Body of pancreas (tissue), 4 donors: ENCODE results near the gene FAM83B.

Experiments
- POLR2A ChIP-seq, 3 donors: fragments of 450-650 bp; IDR thresholded peaks; one replicate each; pipeline ENCODE4 v1.6.1; 2016; ENCODE audit warnings: antibody characterized with exemption in 3 of 3, mild to moderate bottlenecking in 2 of 3
- TF ChIP-seq, protein P1 (sequence below), 7 experiments: fragments of 450-650 bp in 4 of 7; fragments of 200-600 bp in 3 of 7; sonication (generic) in 3 of 7; IDR thresholded peaks; one replicate each; pipeline ENCODE4 v1.5.1; 2016 to 2019; ENCODE audit warnings: antibody characterized with exemption in 7 of 7

DNA sequence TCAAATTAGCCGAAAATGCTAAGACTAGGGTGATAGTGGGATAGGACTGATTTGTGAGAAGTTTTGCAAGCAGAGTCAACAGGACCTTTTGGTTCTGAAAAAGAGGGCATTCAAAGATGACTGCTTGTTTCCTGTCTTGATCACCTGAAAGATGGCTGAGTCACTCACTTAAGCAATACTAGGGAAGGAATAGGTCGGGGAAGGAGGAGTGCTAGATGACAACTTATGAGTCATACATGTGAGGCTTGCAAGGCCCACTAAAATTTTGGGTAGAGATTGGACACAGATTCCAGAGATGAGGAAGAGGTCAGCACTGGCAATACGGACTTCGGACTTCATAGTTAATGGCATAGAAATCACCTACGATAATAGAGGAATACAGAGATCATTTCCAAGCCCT lies 89.2 kb downstream of the FAM83B start:
- TF ChIP-seq, protein P1, sequence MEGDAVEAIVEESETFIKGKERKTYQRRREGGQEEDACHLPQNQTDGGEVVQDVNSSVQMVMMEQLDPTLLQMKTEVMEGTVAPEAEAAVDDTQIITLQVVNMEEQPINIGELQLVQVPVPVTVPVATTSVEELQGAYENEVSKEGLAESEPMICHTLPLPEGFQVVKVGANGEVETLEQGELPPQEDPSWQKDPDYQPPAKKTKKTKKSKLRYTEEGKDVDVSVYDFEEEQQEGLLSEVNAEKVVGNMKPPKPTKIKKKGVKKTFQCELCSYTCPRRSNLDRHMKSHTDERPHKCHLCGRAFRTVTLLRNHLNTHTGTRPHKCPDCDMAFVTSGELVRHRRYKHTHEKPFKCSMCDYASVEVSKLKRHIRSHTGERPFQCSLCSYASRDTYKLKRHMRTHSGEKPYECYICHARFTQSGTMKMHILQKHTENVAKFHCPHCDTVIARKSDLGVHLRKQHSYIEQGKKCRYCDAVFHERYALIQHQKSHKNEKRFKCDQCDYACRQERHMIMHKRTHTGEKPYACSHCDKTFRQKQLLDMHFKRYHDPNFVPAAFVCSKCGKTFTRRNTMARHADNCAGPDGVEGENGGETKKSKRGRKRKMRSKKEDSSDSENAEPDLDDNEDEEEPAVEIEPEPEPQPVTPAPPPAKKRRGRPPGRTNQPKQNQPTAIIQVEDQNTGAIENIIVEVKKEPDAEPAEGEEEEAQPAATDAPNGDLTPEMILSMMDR (IDR thresholded peaks at IDR 0.05) = no peak
- TF ChIP-seq POLR2A (IDR thresholded peaks at IDR 0.05) = no peak
